PFSK-1 (cell line): ENCODE data around the gene TYW3.

ENCODE experiments used
- FOXP2 ChIP-seq: optimal IDR thresholded peaks from 2 replicates; pipeline ENCODE3; 2011; ENCODE audit warnings: borderline replicate concordance, control low read depth, inconsistent platforms; ENCODE audit not compliant: insufficient read depth; ENCODE audit errors: extremely low read length, extremely low read depth
- POLR2AphosphoS5 ChIP-seq: IDR thresholded peaks from 2 replicates; pipeline ENCODE4 v1.6.1; 2012; ENCODE audit warnings: low read depth, mild to moderate bottlenecking, control low read depth, low read length, moderate library complexity
- SIN3A ChIP-seq: IDR thresholded peaks from 2 replicates; pipeline ENCODE4 v1.6.1; 2012; ENCODE audit warnings: mild to moderate bottlenecking, low read length, moderate library complexity, borderline replicate concordance; ENCODE audit not compliant: insufficient read depth
- TAF1 ChIP-seq: IDR thresholded peaks from 2 replicates; pipeline ENCODE4 v1.6.1; 2012; ENCODE audit warnings: low read length, control low read depth, borderline replicate concordance; ENCODE audit not compliant: insufficient read depth
- TF ChIP-seq, protein P1 (sequence below), 2 experiments: IDR thresholded peaks; 2 replicates each; pipeline versions ENCODE4 v1.6.1 to v1.8.0; 2011 to 2012; ENCODE audit warnings: low read depth in 2 of 2, low read length in 2 of 2, control low read depth in 1 of 2, inconsistent platforms in 1 of 2, mild to moderate bottlenecking in 1 of 2, moderate library complexity in 1 of 2; ENCODE audit not compliant: insufficient read depth in 1 of 2

The TYW3 gene

DNA sequence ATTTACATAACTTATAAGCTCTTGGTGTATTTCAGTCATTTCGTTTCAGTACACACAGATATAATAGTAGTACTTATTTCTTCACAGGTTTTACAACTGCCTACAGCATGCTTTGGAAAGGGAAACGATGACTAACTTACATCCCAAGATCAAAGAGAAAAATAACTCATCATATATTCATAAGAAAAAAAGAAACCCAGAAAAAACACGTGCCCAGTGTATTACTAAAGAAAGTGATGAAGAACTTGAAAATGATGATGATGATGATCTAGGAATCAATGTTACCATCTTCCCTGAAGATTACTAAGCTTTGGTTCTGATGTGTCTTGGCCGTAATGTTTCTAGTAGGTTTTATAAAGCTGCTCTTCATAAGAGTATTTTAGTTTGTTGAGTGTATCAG is 30.9 kb downstream of the TYW3 start:
- TF ChIP-seq, protein P1, sequence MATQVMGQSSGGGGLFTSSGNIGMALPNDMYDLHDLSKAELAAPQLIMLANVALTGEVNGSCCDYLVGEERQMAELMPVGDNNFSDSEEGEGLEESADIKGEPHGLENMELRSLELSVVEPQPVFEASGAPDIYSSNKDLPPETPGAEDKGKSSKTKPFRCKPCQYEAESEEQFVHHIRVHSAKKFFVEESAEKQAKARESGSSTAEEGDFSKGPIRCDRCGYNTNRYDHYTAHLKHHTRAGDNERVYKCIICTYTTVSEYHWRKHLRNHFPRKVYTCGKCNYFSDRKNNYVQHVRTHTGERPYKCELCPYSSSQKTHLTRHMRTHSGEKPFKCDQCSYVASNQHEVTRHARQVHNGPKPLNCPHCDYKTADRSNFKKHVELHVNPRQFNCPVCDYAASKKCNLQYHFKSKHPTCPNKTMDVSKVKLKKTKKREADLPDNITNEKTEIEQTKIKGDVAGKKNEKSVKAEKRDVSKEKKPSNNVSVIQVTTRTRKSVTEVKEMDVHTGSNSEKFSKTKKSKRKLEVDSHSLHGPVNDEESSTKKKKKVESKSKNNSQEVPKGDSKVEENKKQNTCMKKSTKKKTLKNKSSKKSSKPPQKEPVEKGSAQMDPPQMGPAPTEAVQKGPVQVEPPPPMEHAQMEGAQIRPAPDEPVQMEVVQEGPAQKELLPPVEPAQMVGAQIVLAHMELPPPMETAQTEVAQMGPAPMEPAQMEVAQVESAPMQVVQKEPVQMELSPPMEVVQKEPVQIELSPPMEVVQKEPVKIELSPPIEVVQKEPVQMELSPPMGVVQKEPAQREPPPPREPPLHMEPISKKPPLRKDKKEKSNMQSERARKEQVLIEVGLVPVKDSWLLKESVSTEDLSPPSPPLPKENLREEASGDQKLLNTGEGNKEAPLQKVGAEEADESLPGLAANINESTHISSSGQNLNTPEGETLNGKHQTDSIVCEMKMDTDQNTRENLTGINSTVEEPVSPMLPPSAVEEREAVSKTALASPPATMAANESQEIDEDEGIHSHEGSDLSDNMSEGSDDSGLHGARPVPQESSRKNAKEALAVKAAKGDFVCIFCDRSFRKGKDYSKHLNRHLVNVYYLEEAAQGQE (IDR thresholded peaks at IDR 0.05; ENCODE audit: insufficient read depth in 1 of 2, low read depth in 2 of 2, low read length in 2 of 2), result no peak
- TF ChIP-seq FOXP2 (no peak), POLR2AphosphoS5 (no peak), SIN3A (no peak), TAF1 (no peak)

DNA sequence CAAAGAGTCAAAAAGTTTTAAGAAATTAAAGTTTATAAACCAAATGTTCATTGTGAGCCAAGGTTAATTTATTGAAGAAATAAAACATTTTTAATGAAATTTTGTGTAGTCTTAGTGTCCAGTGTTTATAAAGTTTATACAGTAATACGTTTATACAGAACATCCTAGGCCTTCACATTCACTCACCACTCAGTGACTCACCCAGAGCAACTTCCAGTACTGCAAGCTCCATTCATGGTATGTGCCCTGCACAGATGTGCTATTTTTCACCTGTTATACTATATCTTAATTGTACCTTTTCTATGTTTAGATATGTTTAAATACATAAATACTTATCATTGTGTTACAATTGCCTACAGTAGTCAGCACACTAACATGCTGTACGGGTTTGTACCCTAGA is 33.6 kb downstream of the TYW3 start:
- TF ChIP-seq, protein P1 (IDR thresholded peaks at IDR 0.05; ENCODE audit: insufficient read depth in 1 of 2, low read depth in 2 of 2, low read length in 2 of 2), result no peak

- TF ChIP-seq TAF1 (no peak), SIN3A (no peak), POLR2AphosphoS5 (no peak), FOXP2 (no peak)
- TF ChIP-seq, protein P1 (IDR thresholded peaks at IDR 0.05; ENCODE audit: insufficient read depth in 1 of 2, low read depth in 2 of 2, low read length in 2 of 2), result no peak
These were observed 34.5 kb downstream of the TYW3 start for GRCh38 chr1:74767490-74767889.

DNA sequence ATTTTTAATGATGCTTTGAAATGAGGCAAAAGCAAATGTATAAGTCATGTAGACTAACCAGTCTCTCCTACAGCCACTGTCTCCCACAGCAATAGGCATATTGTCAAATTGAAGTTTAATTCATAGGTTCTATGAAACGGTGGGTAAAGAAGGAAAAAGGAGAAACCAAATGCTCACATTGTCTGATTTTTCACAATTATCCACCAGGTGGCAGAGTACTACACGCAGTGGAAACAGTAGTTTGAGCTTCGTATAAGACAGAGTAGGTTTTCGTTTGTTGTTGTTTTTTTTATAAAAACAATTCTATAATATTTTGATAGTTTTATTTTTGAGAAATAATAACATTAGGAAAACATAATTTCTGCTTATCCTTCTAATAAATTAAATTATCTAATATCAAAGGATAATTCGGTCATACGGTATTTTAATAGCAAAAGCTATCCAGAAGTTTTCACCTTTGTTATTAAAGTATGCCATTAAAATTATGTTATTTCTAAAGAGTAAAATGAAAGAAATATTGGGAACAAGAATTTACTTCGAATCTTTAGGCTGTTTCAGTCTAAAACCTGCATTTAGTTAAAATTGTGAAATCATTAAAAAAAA is 39.1 kb downstream of the TYW3 start:
- TF ChIP-seq POLR2AphosphoS5 (no peak), TAF1 (no peak), FOXP2 (no peak), SIN3A (no peak)
- TF ChIP-seq, protein P1 (IDR thresholded peaks at IDR 0.05; ENCODE audit: insufficient read depth in 1 of 2, low read depth in 2 of 2, low read length in 2 of 2), result no peak

DNA sequence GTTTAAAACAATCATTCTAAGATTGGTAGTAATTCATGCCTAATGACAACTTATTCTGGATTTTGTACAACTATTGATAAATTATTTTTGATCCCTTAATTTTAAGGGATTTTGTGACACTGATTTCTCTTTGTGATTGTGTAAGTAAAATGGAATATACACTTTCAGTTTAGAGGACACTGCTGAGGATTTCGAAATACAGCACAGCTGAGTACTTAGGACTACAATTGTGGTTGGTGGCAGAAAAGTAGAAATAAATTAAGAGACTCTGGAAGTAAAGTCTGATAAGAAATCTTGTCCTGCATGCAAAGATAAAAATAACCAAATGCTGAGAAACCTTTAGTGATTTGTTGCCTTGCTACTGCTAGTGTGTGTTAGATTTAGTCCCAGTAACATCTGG is 40.0 kb downstream of the TYW3 start:
- TF ChIP-seq FOXP2, result no peak
- TF ChIP-seq, protein P1 (IDR thresholded peaks at IDR 0.05; ENCODE audit: insufficient read depth in 1 of 2, low read depth in 2 of 2, low read length in 2 of 2), result no peak
- no peak for TF ChIP-seq TAF1
- TF ChIP-seq POLR2AphosphoS5, result no peak
